Immature natural killer cell (primary cell): Measurements from ENCODE around the gene MLLT3. TPM values are rescaled to one million over a fixed set of nuclear protein-coding genes. Genes with fewer than 3 reads are reported as not detected.

Experiments
- DNase-seq, 3 donors: peaks; one replicate each; pipeline ENCODE4 v3.0.0; 2022; ENCODE audit warnings: mixed read lengths in 1 of 3
- H3K27ac Mint-ChIP-seq, 6 donors: one replicate each; pipeline ENCODE4 v1.8.0; 2020; ENCODE audit warnings: mixed read lengths in 6 of 6, mild to moderate bottlenecking in 5 of 6, inconsistent platforms in 4 of 6, moderate library complexity in 3 of 6
- H3K27me3 Mint-ChIP-seq, 3 donors: one replicate each; pipeline ENCODE4 v1.8.0; 2020 to 2021; ENCODE audit warnings: low read depth in 3 of 3, mild to moderate bottlenecking in 3 of 3, mixed read lengths in 3 of 3, moderate library complexity in 3 of 3, inconsistent platforms in 1 of 3
- H3K36me3 Mint-ChIP-seq, 3 donors: one replicate each; pipeline ENCODE4 v1.8.0; 2020; ENCODE audit warnings: mixed read lengths in 3 of 3, inconsistent platforms in 2 of 3, mild to moderate bottlenecking in 2 of 3
- H3K4me1 Mint-ChIP-seq, 2 donors: one replicate each; pipeline ENCODE4 v1.8.0; 2020; ENCODE audit warnings: inconsistent platforms in 2 of 2, mild to moderate bottlenecking in 2 of 2, mixed read lengths in 2 of 2, moderate library complexity in 1 of 2
- H3K4me3 Mint-ChIP-seq, 5 donors: one replicate each; pipeline ENCODE4 v1.8.0; 2020; ENCODE audit warnings: mild to moderate bottlenecking in 5 of 5, mixed read lengths in 5 of 5, inconsistent platforms in 3 of 5, moderate library complexity in 3 of 5
- H3K9me3 Mint-ChIP-seq, 6 donors: one replicate each; pipeline ENCODE4 v1.8.0; 2020; ENCODE audit warnings: mild to moderate bottlenecking in 6 of 6, mixed read lengths in 6 of 6, inconsistent platforms in 4 of 6, moderate library complexity in 3 of 6
- polyA plus RNA-seq, 3 donors: library from polyadenylated mRNA; unstranded; fragments of 300-500 nt; fragmentation: Illumina TruSeq; gene quantifications; one replicate each; pipeline ENCODE4 v1.2.3, GENCODE V29; 2021

The MLLT3 gene
- polyA plus RNA-seq, 3 donors from 2014 or later: 3.0 to 16.1 (median 13.7) TPM

GRCh38 chr9:20387062-20387461, 235.2 kb downstream of the MLLT3 start:
- DNase-seq: no peak
- Mint-ChIP-seq H3K9me3 (no peaks in the 10 kb centered on the region), H3K27ac (no peak overlapping the region), H3K27me3 (peaks cover 0 to 1% (median 0%) of the 10 kb centered on the region in 3 donors), H3K4me3 (no peak overlapping the region), H3K36me3 (peaks cover 0 to 6% (median 3%) of the 10 kb centered on the region in 3 donors), H3K4me1 (peaks cover 10 to 17% of the 10 kb centered on the region in 2 donors)

- Mint-ChIP-seq H3K27ac (no peak overlapping the region), H3K27me3 (peaks cover 0 to 1% (median 0%) of the 10 kb centered on the region in 3 donors), H3K4me3 (no peak overlapping the region), H3K4me1 (peaks cover 10 to 17% of the 10 kb centered on the region in 2 donors), H3K9me3 (no peaks in the 10 kb centered on the region), H3K36me3 (peaks cover 7 to 11% (median 7%) of the 10 kb centered on the region in 3 donors)
- DNase-seq: no peak
Measured at GRCh38 chr9:20384642-20385041, 237.7 kb downstream of the MLLT3 start.

GRCh38 chr9:20382460-20383071, 239.7 kb downstream of the MLLT3 start:
- no peak for DNase-seq
- Mint-ChIP-seq H3K4me1 (peaks cover 10 to 17% of the 10 kb centered on the region in 2 donors), H3K4me3 (no peak overlapping the region), H3K9me3 (no peaks in the 10 kb centered on the region), H3K27ac (no peak overlapping the region), H3K27me3 (peaks cover 0 to 1% (median 0%) of the 10 kb centered on the region in 3 donors), H3K36me3 (peaks cover 4 to 7% (median 5%) of the 10 kb centered on the region in 3 donors)

DNA sequence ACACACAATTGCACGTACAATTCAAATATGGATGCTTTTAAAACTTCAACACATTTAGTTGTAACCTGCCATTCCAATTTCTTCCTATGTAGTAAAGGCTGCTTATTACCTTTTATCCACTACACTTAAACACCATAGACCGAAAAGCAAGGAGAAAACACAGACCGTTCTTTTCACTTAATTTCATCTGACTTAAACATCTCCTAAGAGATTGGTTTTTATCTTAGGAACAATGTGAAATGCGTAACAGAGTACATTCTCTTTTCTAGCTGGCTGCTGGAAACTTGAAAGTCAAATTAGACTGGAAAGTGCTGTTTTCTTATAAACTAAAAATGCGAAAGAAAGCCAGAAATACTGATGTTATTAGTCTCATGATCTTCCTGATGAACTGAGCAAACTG, 241.8 kb downstream of the MLLT3 start:
- Mint-ChIP-seq H3K9me3 (no peaks in the 10 kb centered on the region), H3K27ac (no peak overlapping the region), H3K36me3 (peaks cover 4 to 7% (median 4%) of the 10 kb centered on the region in 3 donors), H3K4me1 (peaks cover 24 to 34% of the 10 kb centered on the region in 2 donors), H3K4me3 (no peak overlapping the region), H3K27me3 (peaks cover 0 to 1% (median 0%) of the 10 kb centered on the region in 3 donors)
- no peak for DNase-seq

DNA sequence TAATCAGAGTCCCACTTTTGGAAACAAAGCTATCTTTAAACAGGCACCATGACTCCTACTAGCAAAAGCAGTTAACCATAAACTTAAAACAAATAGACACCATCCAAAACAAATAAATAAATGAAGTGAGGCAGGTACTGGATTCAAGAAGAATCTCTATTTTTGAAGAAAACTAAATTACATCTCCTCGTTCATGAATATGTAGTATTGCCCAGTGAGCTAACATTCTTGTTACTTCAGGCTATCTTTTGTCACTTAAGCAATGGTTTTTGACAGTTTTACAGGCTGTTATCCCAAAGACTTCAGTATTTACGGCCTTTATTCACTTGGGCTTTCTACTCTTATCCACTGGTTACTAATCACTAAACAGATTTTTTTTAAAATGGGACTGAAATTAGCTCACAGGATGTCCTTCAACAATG, 242.5 kb downstream of the MLLT3 start:
- H3K4me1 Mint-ChIP-seq: peaks cover 27 to 39% of the 10 kb centered on the region in 2 donors

DNA sequence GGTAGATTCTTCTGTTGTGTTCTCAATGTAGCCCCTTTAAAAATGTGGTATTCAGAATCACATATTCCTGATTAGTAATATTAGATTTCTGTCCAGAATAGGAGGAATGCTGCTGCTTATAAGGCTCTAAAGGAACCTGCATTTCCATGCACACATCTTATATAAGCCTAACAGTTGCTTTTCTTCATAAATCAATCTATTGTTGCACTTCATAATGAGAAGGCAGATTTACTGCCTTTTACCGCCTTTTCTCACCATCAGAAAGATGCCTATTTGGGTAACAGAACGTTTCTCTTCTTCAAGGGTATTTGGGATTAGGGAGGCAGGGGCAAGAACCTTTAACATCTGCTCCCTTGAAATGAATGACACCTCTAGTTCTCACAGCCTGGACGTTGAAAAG, 243.4 kb downstream of the MLLT3 start:
- H3K27ac Mint-ChIP-seq: no peak overlapping the region
- no peak overlapping the region for H3K4me3 Mint-ChIP-seq
- H3K27me3 Mint-ChIP-seq: no peaks in the 10 kb centered on the region
- no peak for DNase-seq
- H3K4me1 Mint-ChIP-seq: peaks cover 26 to 37% of the 10 kb centered on the region in 2 donors
- no peaks in the 10 kb centered on the region for H3K9me3 Mint-ChIP-seq
- peaks cover 4 to 7% (median 4%) of the 10 kb centered on the region in 3 donors for H3K36me3 Mint-ChIP-seq

More for the DNA sequence above, 242.5 kb downstream of the MLLT3 start:
- no peaks in the 10 kb centered on the region for H3K9me3 Mint-ChIP-seq
- peaks cover 4 to 7% (median 4%) of the 10 kb centered on the region in 3 donors for H3K36me3 Mint-ChIP-seq
- H3K27ac Mint-ChIP-seq: no peak overlapping the region
- DNase-seq: no peak
- H3K27me3 Mint-ChIP-seq: peaks cover 0 to 1% (median 0%) of the 10 kb centered on the region in 3 donors
- H3K4me3 Mint-ChIP-seq: no peak overlapping the region

GRCh38 chr9:20377790-20378189, 244.5 kb downstream of the MLLT3 start:
- peaks cover 4 to 7% (median 4%) of the 10 kb centered on the region in 3 donors for H3K36me3 Mint-ChIP-seq
- no peak overlapping the region for H3K27ac Mint-ChIP-seq
- peaks cover 23 to 29% of the 10 kb centered on the region in 2 donors for H3K4me1 Mint-ChIP-seq
- no peaks in the 10 kb centered on the region for H3K27me3 Mint-ChIP-seq
- no peak for DNase-seq
- no peaks in the 10 kb centered on the region for H3K9me3 Mint-ChIP-seq
- no peak overlapping the region for H3K4me3 Mint-ChIP-seq

DNA sequence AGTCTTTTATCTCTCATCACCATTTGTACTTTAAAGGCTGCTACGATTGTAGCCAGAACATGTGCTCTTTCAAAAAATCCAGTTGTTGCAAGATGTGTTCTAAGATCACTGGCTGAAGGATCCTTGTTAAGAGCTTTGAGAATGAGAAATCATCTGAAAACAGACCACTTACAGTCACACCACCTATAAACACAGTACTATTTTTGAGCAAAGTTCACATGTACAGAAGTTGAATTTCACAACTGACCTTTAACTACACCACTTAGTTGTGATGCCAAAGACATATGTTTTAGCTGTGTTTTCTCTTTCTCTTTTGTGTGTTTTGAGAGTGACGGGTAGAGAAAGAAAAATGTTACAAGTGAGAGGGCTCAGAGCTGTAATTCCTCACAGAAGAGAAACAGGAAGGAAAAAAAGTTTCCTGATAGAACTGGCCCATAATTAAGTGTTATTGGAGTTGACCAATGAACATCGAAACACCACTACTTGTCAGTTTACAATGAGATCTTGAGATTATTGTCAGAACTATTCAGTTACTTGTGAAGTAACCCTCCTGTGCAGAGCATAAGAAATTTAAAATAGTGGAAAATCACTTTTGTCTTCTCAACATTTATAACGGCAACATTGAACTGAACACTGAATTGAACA, 245.4 kb downstream of the MLLT3 start:
- Mint-ChIP-seq H3K4me3 (no peak overlapping the region), H3K36me3 (peaks cover 5 to 7% (median 5%) of the 10 kb centered on the region in 3 donors), H3K27me3 (no peaks in the 10 kb centered on the region), H3K9me3 (no peaks in the 10 kb centered on the region), H3K27ac (peak overlapping the region in 1 of 6 donors; percentile 17), H3K4me1 (peaks cover 18 to 23% of the 10 kb centered on the region in 2 donors)
- DNase-seq: no peak

DNA sequence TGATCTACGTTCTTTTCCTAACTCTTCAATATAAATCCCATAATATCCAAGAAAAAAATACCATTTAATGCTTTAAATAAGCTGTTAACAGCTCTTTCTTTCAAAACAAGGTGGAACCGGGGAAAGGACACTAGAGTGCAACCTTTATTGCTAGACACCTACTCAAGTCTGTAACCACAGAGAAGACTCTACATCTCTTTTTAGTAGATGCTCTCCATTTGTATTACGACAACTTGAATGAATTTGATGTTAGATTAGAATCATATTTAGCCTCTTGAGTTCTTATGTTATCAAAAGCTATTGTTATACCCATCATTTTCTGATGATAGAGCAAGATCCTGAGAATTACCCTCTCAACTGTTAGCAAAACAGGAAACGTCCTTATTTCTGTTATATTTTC, 246.3 kb downstream of the MLLT3 start:
- peaks cover 18 to 23% of the 10 kb centered on the region in 2 donors for H3K4me1 Mint-ChIP-seq
- no peak overlapping the region for H3K27ac Mint-ChIP-seq
- H3K4me3 Mint-ChIP-seq: peak overlapping the region in 2 of 5 donors; percentile 24 to 42
- H3K36me3 Mint-ChIP-seq: peaks cover 7 to 11% (median 8%) of the 10 kb centered on the region in 3 donors
- no peaks in the 10 kb centered on the region for H3K9me3 Mint-ChIP-seq
- DNase-seq: no peak
- no peaks in the 10 kb centered on the region for H3K27me3 Mint-ChIP-seq

GRCh38 chr9:20373263-20373662, 249.0 kb downstream of the MLLT3 start:
- Mint-ChIP-seq H3K9me3 (no peaks in the 10 kb centered on the region), H3K27ac (no peak overlapping the region), H3K36me3 (peaks cover 0 to 10% (median 3%) of the 10 kb centered on the region in 3 donors), H3K4me3 (no peak overlapping the region), H3K27me3 (peaks cover 0 to 2% (median 0%) of the 10 kb centered on the region in 3 donors), H3K4me1 (peaks cover 30 to 44% of the 10 kb centered on the region in 2 donors)
- DNase-seq: no peak

DNA sequence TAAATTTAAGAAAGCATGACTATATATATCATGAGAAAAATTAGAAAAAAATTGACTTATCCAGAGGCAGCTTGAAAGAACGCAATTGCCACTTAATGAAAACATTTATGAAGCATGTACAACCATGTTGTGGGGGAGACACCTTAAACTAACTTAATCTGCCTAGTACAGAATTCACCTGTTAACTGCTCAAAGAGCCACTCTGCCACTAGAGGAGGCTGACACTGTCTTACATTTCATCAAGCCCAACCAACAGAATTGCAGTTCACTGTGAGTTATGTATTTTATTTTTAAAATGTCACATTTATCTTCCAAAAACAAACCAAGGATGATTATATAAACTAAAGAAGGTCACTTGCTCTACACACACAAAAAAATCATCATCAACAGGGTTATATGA, 252.9 kb downstream of the MLLT3 start:
- no peak overlapping the region for H3K4me3 Mint-ChIP-seq
- H3K9me3 Mint-ChIP-seq: no peaks in the 10 kb centered on the region
- no peak overlapping the region for H3K27ac Mint-ChIP-seq
- H3K36me3 Mint-ChIP-seq: peaks cover 0 to 13% (median 10%) of the 10 kb centered on the region in 3 donors
- H3K4me1 Mint-ChIP-seq: peaks cover 18 to 29% of the 10 kb centered on the region in 2 donors
- peaks cover 0 to 2% (median 0%) of the 10 kb centered on the region in 3 donors for H3K27me3 Mint-ChIP-seq
- DNase-seq: no peak

GRCh38 chr9:20367855-20368254, 254.4 kb downstream of the MLLT3 start:
- no peak for DNase-seq
- Mint-ChIP-seq H3K4me3 (no peak overlapping the region), H3K9me3 (no peaks in the 10 kb centered on the region), H3K4me1 (peaks cover 18 to 29% of the 10 kb centered on the region in 2 donors), H3K27ac (no peak overlapping the region), H3K27me3 (peaks cover 0 to 2% (median 0%) of the 10 kb centered on the region in 3 donors), H3K36me3 (peaks cover 0 to 17% (median 13%) of the 10 kb centered on the region in 3 donors)

DNA sequence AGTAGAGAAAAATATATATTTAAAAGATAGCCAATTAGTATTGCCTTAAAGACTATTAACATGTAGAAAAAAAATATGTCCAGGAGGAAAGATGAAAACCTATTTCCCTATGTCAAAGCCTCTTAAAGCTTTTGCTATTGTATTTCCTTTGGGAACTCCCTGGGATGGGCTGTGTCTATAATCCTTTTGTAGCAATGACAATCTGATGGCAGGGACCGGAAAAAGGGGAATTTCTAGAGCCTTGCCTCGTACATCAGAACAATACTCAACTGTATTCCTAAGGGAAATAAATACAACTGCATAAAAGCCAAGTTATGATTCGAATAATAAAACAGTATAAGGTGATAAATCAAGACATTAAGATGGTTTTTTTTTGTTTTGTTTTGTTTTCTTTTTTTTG, 257.3 kb downstream of the MLLT3 start:
- no peak for DNase-seq
- Mint-ChIP-seq H3K27ac (no peak overlapping the region), H3K4me3 (no peak overlapping the region), H3K4me1 (peaks cover 15 to 25% of the 10 kb centered on the region in 2 donors), H3K9me3 (no peaks in the 10 kb centered on the region), H3K36me3 (peaks cover 15 to 30% (median 21%) of the 10 kb centered on the region in 3 donors), H3K27me3 (peaks cover 0 to 1% (median 0%) of the 10 kb centered on the region in 3 donors)

GRCh38 chr9:20363233-20363632, 259.1 kb downstream of the MLLT3 start:
- H3K4me1 Mint-ChIP-seq: peaks cover 6 to 7% of the 10 kb centered on the region in 2 donors

More at GRCh38 chr9:20363233-20363632, 259.1 kb downstream of the MLLT3 start:
- peaks cover 16 to 39% (median 23%) of the 10 kb centered on the region in 3 donors for H3K36me3 Mint-ChIP-seq
- no peaks in the 10 kb centered on the region for H3K9me3 Mint-ChIP-seq
- H3K27ac Mint-ChIP-seq: no peak overlapping the region
- no peak overlapping the region for H3K4me3 Mint-ChIP-seq
- no peak for DNase-seq
- peaks cover 0 to 3% (median 1%) of the 10 kb centered on the region in 3 donors for H3K27me3 Mint-ChIP-seq
